DMS53 treated with DMSO at 0.1 percent for 48 hours (cell line): ENCODE measurements around the gene PRAMEF20.

Source experiments
- DNase-seq: peaks from one replicate; lab custom pipeline; 2025; ENCODE audit not compliant: unreplicated experiment; lab: John Stamatoyannopoulos, UW

PRAMEF20 gene

GRCh38 chr1:13461977-13462376 is 51.7 kb downstream of the PRAMEF20 start:
- no peak for DNase-seq

- DNase-seq: no peak
Measured at GRCh38 chr1:13462682-13463081, 52.4 kb downstream of the PRAMEF20 start.

- no peak for DNase-seq
Measured at GRCh38 chr1:13465515-13465914, 55.3 kb downstream of the PRAMEF20 start.

GRCh38 chr1:13469343-13469742 is 59.1 kb downstream of the PRAMEF20 start:
- no peak for DNase-seq
